GM12878 (cell line): Measurements from ENCODE around the gene PRKAG3. TPM values are rescaled to one million over a fixed set of nuclear protein-coding genes. Genes with fewer than 3 reads are reported as not detected.

ENCODE experiments used
- ATAC-seq: fragments of 200-7000 bp; cut with Tn5 transposase; 3 replicates; pipeline ENCODE4 v1.9.1; 2020; ENCODE audit warnings: mild to moderate bottlenecking, moderate library complexity
- BruUV-seq: library from RNA; stranded (reverse); fragments of 400-500 nt; replicated peaks from 2 replicates; lab custom pipeline; 2021; lab: Mats Ljungman, UMichigan
- CTCF ChIA-PET: fragments of 300-600 bp; sonication (Branson Sonifier 250); formaldehyde crosslinking; extraction: SDS; loops from one replicate; lab custom pipeline; 2021; ENCODE audit warnings: inconsistent platforms; lab: Yijun Ruan, JAX
- POLR2A ChIA-PET: fragments of 350-600 bp; formaldehyde crosslinking; extraction: SDS; loops from one replicate; lab custom pipeline; 2021; ENCODE audit warnings: inconsistent platforms; lab: Charles Lee
- RAD21 ChIA-PET: fragments of 300-600 bp; sonication (Branson Sonifier 250); formaldehyde crosslinking; loops from one replicate; lab custom pipeline; 2023; ENCODE audit warnings: antibody characterized with exemption; ENCODE audit not compliant: unreplicated experiment; lab: Charles Lee
- SMC1A ChIA-PET: fragments of 300-600 bp; sonication (Branson Sonifier 250); formaldehyde crosslinking; loops from one replicate; lab custom pipeline; 2023; ENCODE audit not compliant: unreplicated experiment, uncharacterized antibody; lab: Charles Lee
- DNase-seq: peaks from one replicate; pipeline ENCODE4 v3.0.0-alpha.2; 2011; ENCODE audit warnings: low read depth, low spot score
- FAIRE-seq: peaks from 3 replicates; lab custom pipeline; 2011; peaks lifted over from hg19 to GRCh38; lab: Jason Lieb, UNC
- H2AFZ ChIP-seq: 2 replicates; pipeline ENCODE4 v1.6.0; 2011; ENCODE audit warnings: low read depth, low read length, control low read depth; ENCODE audit not compliant: control insufficient read depth
- H3K27ac ChIP-seq: 2 replicates; pipeline ENCODE4 v1.5.1; 2011; ENCODE audit warnings: control low read depth; ENCODE audit not compliant: control insufficient read depth, insufficient read depth
- H3K27me3 ChIP-seq, 2 experiments: replicated peaks in 1 of 2; 2 replicates each; pipeline versions ENCODE4 v1.6.0 to v1.6.1; 2011; ENCODE audit warnings: low read length in 1 of 2; ENCODE audit not compliant: control insufficient read depth in 2 of 2, insufficient read depth in 2 of 2
- H3K36me3 ChIP-seq, 2 experiments: 2 replicates each; pipeline ENCODE4 v1.5.1; 2011; ENCODE audit warnings: low read length in 1 of 2; ENCODE audit not compliant: control insufficient read depth in 2 of 2, insufficient read depth in 2 of 2
- H3K4me1 ChIP-seq: 2 replicates; pipeline ENCODE4 v1.6.1; 2011; ENCODE audit warnings: mild to moderate bottlenecking, low read length, moderate library complexity, mixed read lengths; ENCODE audit not compliant: control insufficient read depth, insufficient read depth
- H3K4me2 ChIP-seq: 2 replicates; pipeline ENCODE4 v1.6.0; 2011; ENCODE audit warnings: control low read depth; ENCODE audit not compliant: control insufficient read depth, insufficient read depth
- H3K4me3 ChIP-seq: fragments of 200-600 bp; sonication (generic); 2 replicates; pipeline ENCODE4 v1.5.1; 2016
- H3K79me2 ChIP-seq: 2 replicates; pipeline ENCODE4 v1.6.0; 2011; ENCODE audit warnings: low read length; ENCODE audit not compliant: control insufficient read depth, insufficient read depth
- H3K9ac ChIP-seq: 2 replicates; pipeline ENCODE4 v1.8.0; 2011; ENCODE audit warnings: low read length, control low read depth, mixed read lengths; ENCODE audit not compliant: control insufficient read depth, insufficient read depth
- H3K9me3 ChIP-seq: replicated peaks from 3 replicates; pipeline ENCODE4 v1.5.1; 2011; ENCODE audit warnings: mild to moderate bottlenecking, low read length; ENCODE audit not compliant: control insufficient read depth, insufficient read depth
- H4K20me1 ChIP-seq: 2 replicates; pipeline ENCODE4 v1.6.0; 2011; ENCODE audit not compliant: control insufficient read depth, insufficient read depth
- CHD2 ChIP-seq: IDR thresholded peaks from 2 replicates; pipeline ENCODE4 v1.6.1; 2011; ENCODE audit warnings: low read depth, low read length, improper control_type of control experiment, borderline replicate concordance
- ESRRA ChIP-seq: IDR thresholded peaks from 2 replicates; pipeline ENCODE4 v1.6.1; 2012; ENCODE audit warnings: mild to moderate bottlenecking, low read length, improper control_type of control experiment
- NFIC ChIP-seq: IDR thresholded peaks from 2 replicates; pipeline ENCODE4 v1.6.1; 2012; ENCODE audit warnings: low read depth, mild to moderate bottlenecking, inconsistent platforms, low read length, moderate library complexity
- NFYA ChIP-seq: IDR thresholded peaks from 2 replicates; pipeline ENCODE4 v1.6.1; 2011; ENCODE audit warnings: low read depth, mild to moderate bottlenecking, low read length, improper control_type of control experiment, borderline replicate concordance
- TCF3 ChIP-seq: IDR thresholded peaks from 2 replicates; pipeline ENCODE4 v1.6.1; 2012; ENCODE audit warnings: low read depth, mild to moderate bottlenecking, low read length, borderline replicate concordance; ENCODE audit not compliant: insufficient read depth
- WRNIP1 ChIP-seq: IDR thresholded peaks from 2 replicates; pipeline ENCODE4 v1.6.1; 2011; ENCODE audit warnings: low read depth, low read length, improper control_type of control experiment, borderline replicate concordance
- WGBS: methylation state at CpG from one replicate; pipeline ENCODE4 v1.1.6; 2016; ENCODE audit warnings: low lambda C conversion rate; ENCODE audit not compliant: insufficient replicate concordance, insufficient coverage; ENCODE audit errors: missing lambda C conversion rate; 5-methylcytosine and 5-hydroxymethylcytosine counted together
- in situ Hi-C: fragments of 300-500 bp; cut with MboI; formaldehyde crosslinking; loops from 9 replicates; pipeline ENCODE4 v1.14.3; 2018; ENCODE audit warnings: mixed read lengths
- intact Hi-C: fragments of 100-400 bp; cut with micrococcal nuclease; formaldehyde crosslinking; loops from one replicate; pipeline ENCODE4 v1.14.2; 2022; ENCODE audit not compliant: unreplicated experiment
- polyA plus RNA-seq, 11 experiments: library from polyadenylated mRNA; depleted of rRNA in 4 of 11; unstranded in 6 of 11; stranded (reverse) in 5 of 11; fragments of >200 nt; fragmentation: Nextera tagmentation in 4 of 11; fragmentation: Illumina TruSeq in 1 of 11; extraction: Ambion mirVana in 4 of 11; extraction: Trizol in 1 of 11; gene quantifications; 1 replicate in 1 of 11; 2 replicates in 10 of 11; pipeline versions ENCODE4 v1.2.1 to v1.2.3, GENCODE V29; 2011 to 2016; ENCODE audit warnings: inconsistent platforms in 2 of 11, missing spikeins in 2 of 11, low read depth in 1 of 11
- total RNA-seq, 4 experiments: library from RNA; depleted of rRNA in 3 of 4; stranded (reverse); fragments of >200 nt in 3 of 4; fragmentation: Illumina TruSeq in 1 of 4; extraction: Trizol in 1 of 4; gene quantifications; 2 replicates each; pipeline versions ENCODE4 v1.2.1 to v1.2.3, GENCODE V29; 2013 to 2021
- TF ChIP-seq, protein P1 (sequence below): IDR thresholded peaks from 2 replicates; pipeline ENCODE4 v1.6.1; 2012; ENCODE audit warnings: low read length, inconsistent platforms
- TF ChIP-seq, protein P2 (sequence below): fragments of 450-650 bp; IDR thresholded peaks from 2 replicates; pipeline ENCODE4 v1.6.1; 2017; ENCODE audit warnings: antibody characterized with exemption, mild to moderate bottlenecking, moderate library complexity
- TF ChIP-seq, protein P3 (sequence below): IDR thresholded peaks from 2 replicates; pipeline ENCODE4 v1.6.1; 2012; ENCODE audit warnings: mild to moderate bottlenecking, low read depth, low read length
- TF ChIP-seq, protein P4 (sequence below): fragments of 450-650 bp; IDR thresholded peaks from 2 replicates; pipeline ENCODE4 v1.6.1; 2016; ENCODE audit warnings: mild to moderate bottlenecking, moderate library complexity, borderline replicate concordance

The PRKAG3 gene
- total and polyA plus RNA-seq, 10 of the 15 experiments (the other 5 are each of a cell fraction or from before 2014, with no cell fraction given) = 0.04 to 0.12 (median 0.06) TPM; not detected in 7

DNA sequence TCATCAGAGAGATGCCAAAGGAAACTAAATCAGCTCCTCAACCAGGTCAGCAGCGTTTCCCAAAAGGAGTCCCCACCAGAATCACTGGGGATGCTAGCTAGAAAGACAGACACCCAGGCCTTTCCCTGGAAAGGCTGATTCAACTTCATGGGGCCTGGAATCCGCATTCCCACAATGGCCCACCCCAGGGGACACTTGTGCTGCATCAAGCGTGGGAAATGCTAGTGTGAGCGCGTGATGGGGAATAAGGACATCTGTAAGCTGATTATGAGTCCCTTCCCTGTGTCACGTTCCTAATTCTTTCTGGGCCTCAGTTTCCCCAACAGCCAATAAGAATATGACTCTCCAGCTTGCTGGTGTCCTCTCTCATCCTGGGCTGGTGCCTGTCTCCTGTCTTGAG, 46.9 kb upstream of the PRKAG3 start:
- H2AFZ ChIP-seq = no peak overlapping the region
- SMC1A ChIA-PET = interaction anchor here (0.9 to 15.8 kb wide), 6 partner anchors 8 to 96 kb away, joined by 3 to 780 read pairs (median 20); no protein-coding TSS in a partner anchor
- H3K79me2 ChIP-seq = peaks cover 35% of the 10 kb centered on the region
- CTCF ChIA-PET = interaction anchor here (1.2 to 21.9 kb wide), 6 partner anchors 9 to 405 kb away, joined by 3 to 1364 read pairs (median 30); no protein-coding TSS in a partner anchor
- H4K20me1 ChIP-seq = no peaks in the 10 kb centered on the region
- H3K9ac ChIP-seq = no peak overlapping the region
- H3K36me3 ChIP-seq = peaks cover 0 to 5% of the 10 kb centered on the region in 2 experiments; a peak in 1 of 4 replicates
- DNase-seq (no peak), ATAC-seq (no peak), FAIRE-seq (no peak)
- 100% methylated on average over 6 of the region's 6 CpGs for WGBS
- no peaks in the 10 kb centered on the region for H3K9me3 ChIP-seq
- POLR2A ChIA-PET = interaction anchor here (1.3 to 10.6 kb wide), 3 partner anchors 8 to 17 kb away, joined by 4 to 360 read pairs (median 31); no protein-coding TSS in a partner anchor
- RAD21 ChIA-PET = interaction anchor here (1.0 to 16.0 kb wide), 5 partner anchors 9 to 102 kb away, joined by 3 to 871 read pairs (median 9); no protein-coding TSS in a partner anchor
- intact Hi-C loops = no loop called here
- no TSS peak for BruUV-seq
- H3K4me1 ChIP-seq = peaks cover 46% of the 10 kb centered on the region
- in situ Hi-C loops = no loop called here
- H3K4me2 ChIP-seq = no peak overlapping the region
- peaks cover 6 to 7% of the 10 kb centered on the region in 2 experiments; a peak in 3 of 4 replicates for H3K27me3 ChIP-seq
- no peak overlapping the region for H3K27ac ChIP-seq
- H3K4me3 ChIP-seq = no peak overlapping the region
- TF ChIP-seq, protein P1, sequence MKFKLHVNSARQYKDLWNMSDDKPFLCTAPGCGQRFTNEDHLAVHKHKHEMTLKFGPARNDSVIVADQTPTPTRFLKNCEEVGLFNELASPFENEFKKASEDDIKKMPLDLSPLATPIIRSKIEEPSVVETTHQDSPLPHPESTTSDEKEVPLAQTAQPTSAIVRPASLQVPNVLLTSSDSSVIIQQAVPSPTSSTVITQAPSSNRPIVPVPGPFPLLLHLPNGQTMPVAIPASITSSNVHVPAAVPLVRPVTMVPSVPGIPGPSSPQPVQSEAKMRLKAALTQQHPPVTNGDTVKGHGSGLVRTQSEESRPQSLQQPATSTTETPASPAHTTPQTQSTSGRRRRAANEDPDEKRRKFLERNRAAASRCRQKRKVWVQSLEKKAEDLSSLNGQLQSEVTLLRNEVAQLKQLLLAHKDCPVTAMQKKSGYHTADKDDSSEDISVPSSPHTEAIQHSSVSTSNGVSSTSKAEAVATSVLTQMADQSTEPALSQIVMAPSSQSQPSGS = no peak
- TF ChIP-seq, protein P2, sequence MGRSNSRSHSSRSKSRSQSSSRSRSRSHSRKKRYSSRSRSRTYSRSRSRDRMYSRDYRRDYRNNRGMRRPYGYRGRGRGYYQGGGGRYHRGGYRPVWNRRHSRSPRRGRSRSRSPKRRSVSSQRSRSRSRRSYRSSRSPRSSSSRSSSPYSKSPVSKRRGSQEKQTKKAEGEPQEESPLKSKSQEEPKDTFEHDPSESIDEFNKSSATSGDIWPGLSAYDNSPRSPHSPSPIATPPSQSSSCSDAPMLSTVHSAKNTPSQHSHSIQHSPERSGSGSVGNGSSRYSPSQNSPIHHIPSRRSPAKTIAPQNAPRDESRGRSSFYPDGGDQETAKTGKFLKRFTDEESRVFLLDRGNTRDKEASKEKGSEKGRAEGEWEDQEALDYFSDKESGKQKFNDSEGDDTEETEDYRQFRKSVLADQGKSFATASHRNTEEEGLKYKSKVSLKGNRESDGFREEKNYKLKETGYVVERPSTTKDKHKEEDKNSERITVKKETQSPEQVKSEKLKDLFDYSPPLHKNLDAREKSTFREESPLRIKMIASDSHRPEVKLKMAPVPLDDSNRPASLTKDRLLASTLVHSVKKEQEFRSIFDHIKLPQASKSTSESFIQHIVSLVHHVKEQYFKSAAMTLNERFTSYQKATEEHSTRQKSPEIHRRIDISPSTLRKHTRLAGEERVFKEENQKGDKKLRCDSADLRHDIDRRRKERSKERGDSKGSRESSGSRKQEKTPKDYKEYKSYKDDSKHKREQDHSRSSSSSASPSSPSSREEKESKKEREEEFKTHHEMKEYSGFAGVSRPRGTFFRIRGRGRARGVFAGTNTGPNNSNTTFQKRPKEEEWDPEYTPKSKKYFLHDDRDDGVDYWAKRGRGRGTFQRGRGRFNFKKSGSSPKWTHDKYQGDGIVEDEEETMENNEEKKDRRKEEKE = no peak
- TF ChIP-seq WRNIP1 = no peak
- TF ChIP-seq CHD2 = no peak
- no peak for TF ChIP-seq NFIC
- no peak for TF ChIP-seq ESRRA
- TF ChIP-seq, protein P3, sequence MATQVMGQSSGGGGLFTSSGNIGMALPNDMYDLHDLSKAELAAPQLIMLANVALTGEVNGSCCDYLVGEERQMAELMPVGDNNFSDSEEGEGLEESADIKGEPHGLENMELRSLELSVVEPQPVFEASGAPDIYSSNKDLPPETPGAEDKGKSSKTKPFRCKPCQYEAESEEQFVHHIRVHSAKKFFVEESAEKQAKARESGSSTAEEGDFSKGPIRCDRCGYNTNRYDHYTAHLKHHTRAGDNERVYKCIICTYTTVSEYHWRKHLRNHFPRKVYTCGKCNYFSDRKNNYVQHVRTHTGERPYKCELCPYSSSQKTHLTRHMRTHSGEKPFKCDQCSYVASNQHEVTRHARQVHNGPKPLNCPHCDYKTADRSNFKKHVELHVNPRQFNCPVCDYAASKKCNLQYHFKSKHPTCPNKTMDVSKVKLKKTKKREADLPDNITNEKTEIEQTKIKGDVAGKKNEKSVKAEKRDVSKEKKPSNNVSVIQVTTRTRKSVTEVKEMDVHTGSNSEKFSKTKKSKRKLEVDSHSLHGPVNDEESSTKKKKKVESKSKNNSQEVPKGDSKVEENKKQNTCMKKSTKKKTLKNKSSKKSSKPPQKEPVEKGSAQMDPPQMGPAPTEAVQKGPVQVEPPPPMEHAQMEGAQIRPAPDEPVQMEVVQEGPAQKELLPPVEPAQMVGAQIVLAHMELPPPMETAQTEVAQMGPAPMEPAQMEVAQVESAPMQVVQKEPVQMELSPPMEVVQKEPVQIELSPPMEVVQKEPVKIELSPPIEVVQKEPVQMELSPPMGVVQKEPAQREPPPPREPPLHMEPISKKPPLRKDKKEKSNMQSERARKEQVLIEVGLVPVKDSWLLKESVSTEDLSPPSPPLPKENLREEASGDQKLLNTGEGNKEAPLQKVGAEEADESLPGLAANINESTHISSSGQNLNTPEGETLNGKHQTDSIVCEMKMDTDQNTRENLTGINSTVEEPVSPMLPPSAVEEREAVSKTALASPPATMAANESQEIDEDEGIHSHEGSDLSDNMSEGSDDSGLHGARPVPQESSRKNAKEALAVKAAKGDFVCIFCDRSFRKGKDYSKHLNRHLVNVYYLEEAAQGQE = no peak
- no peak for TF ChIP-seq TCF3
- TF ChIP-seq, protein P4, sequence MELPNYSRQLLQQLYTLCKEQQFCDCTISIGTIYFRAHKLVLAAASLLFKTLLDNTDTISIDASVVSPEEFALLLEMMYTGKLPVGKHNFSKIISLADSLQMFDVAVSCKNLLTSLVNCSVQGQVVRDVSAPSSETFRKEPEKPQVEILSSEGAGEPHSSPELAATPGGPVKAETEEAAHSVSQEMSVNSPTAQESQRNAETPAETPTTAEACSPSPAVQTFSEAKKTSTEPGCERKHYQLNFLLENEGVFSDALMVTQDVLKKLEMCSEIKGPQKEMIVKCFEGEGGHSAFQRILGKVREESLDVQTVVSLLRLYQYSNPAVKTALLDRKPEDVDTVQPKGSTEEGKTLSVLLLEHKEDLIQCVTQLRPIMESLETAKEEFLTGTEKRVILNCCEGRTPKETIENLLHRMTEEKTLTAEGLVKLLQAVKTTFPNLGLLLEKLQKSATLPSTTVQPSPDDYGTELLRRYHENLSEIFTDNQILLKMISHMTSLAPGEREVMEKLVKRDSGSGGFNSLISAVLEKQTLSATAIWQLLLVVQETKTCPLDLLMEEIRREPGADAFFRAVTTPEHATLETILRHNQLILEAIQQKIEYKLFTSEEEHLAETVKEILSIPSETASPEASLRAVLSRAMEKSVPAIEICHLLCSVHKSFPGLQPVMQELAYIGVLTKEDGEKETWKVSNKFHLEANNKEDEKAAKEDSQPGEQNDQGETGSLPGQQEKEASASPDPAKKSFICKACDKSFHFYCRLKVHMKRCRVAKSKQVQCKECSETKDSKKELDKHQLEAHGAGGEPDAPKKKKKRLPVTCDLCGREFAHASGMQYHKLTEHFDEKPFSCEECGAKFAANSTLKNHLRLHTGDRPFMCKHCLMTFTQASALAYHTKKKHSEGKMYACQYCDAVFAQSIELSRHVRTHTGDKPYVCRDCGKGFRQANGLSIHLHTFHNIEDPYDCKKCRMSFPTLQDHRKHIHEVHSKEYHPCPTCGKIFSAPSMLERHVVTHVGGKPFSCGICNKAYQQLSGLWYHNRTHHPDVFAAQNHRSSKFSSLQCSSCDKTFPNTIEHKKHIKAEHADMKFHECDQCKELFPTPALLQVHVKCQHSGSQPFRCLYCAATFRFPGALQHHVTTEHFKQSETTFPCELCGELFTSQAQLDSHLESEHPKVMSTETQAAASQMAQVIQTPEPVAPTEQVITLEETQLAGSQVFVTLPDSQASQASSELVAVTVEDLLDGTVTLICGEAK = no peak
- no peak for TF ChIP-seq NFYA
